HepG2 (cell line): ENCODE data around the gene GALNT5. TPM values are rescaled to one million over a fixed set of nuclear protein-coding genes. Genes with fewer than 3 reads are reported as not detected.

Experiments used
- ATAC-seq: fragments of 200-7000 bp; cut with Tn5 transposase; 3 replicates; pipeline ENCODE4 v1.9.1; 2020; ENCODE audit warnings: mild to moderate bottlenecking, moderate library complexity
- BruUV-seq: library from RNA; stranded (reverse); fragments of 400-500 nt; replicated peaks from 2 replicates; lab custom pipeline; 2021; lab: Mats Ljungman, UMichigan
- CTCF ChIA-PET: fragments of 300-600 bp; formaldehyde crosslinking; extraction: SDS; loops from one replicate; lab custom pipeline; 2021; ENCODE audit warnings: low total read pairs, inconsistent platforms, low intra/inter-chr PET ratio; lab: Yijun Ruan, JAX
- POLR2A ChIA-PET: fragments of 350-600 bp; sonication (Branson Sonifier 250); formaldehyde crosslinking; loops from one replicate; lab custom pipeline; 2020; ENCODE audit warnings: antibody characterized with exemption, inconsistent platforms; lab: Yijun Ruan, JAX
- DNase-seq: peaks from one replicate; pipeline ENCODE4 v3.0.0-alpha.2; 2015; ENCODE audit warnings: low spot score
- FAIRE-seq: peaks from 3 replicates; lab custom pipeline; 2011; peaks lifted over from hg19 to GRCh38; lab: Jason Lieb, UNC
- H2AFZ ChIP-seq: one replicate; pipeline ENCODE4 v1.6.1; 2011; ENCODE audit warnings: low read length, inconsistent platforms
- H3K27ac ChIP-seq: fragments of 300-600 bp; 3 replicates; pipeline ENCODE4 v1.8.0; 2011; ENCODE audit warnings: mixed run types, mild to moderate bottlenecking, mixed read lengths, low read length, inconsistent platforms; ENCODE audit not compliant: insufficient read depth; ENCODE audit errors: extremely low read length
- H3K27me3 ChIP-seq, 2 experiments: fragments of 200-600 bp in 1 of 2; 2 replicates in 1 of 2; 3 replicates in 1 of 2; pipeline versions ENCODE4 v1.6.0 to v1.8.0; 2011; ENCODE audit warnings: low read length in 2 of 2, mild to moderate bottlenecking in 2 of 2, moderate library complexity in 2 of 2, inconsistent platforms in 1 of 2; ENCODE audit not compliant: insufficient read depth in 2 of 2, control insufficient read depth in 1 of 2
- H3K36me3 ChIP-seq, 2 experiments: fragments of 200-600 bp in 1 of 2; replicated peaks in 1 of 2; 2 replicates in 1 of 2; 3 replicates in 1 of 2; pipeline versions ENCODE4 v1.5.1 to v1.8.0; 2011; ENCODE audit warnings: low read length in 2 of 2, inconsistent platforms in 1 of 2; ENCODE audit not compliant: insufficient read depth in 2 of 2, control insufficient read depth in 1 of 2
- H3K4me1 ChIP-seq: 2 replicates; pipeline ENCODE4 v1.5.1; 2012; ENCODE audit warnings: low read length, inconsistent platforms; ENCODE audit not compliant: insufficient read depth
- H3K4me2 ChIP-seq: 2 replicates; pipeline ENCODE4 v1.6.0; 2011; ENCODE audit warnings: low read depth, low read length, inconsistent platforms
- H3K4me3 ChIP-seq, 3 experiments: fragments of 200-600 bp in 1 of 3; sonication (generic), shearing (Covaris generic) in 1 of 3; replicated peaks in 1 of 3; 2 replicates each; pipeline ENCODE4 v1.5.1; 2011 to 2016; ENCODE audit warnings: low read length in 3 of 3, inconsistent platforms in 2 of 3, low read depth in 2 of 3, mild to moderate bottlenecking in 2 of 3, control low read depth in 1 of 3, mixed read lengths in 1 of 3; ENCODE audit not compliant: insufficient read depth in 1 of 3
- H3K79me2 ChIP-seq: one replicate; pipeline ENCODE4 v1.6.1; 2011; ENCODE audit warnings: low read length, inconsistent platforms; ENCODE audit not compliant: insufficient read depth
- H3K9ac ChIP-seq: 2 replicates; pipeline ENCODE4 v1.6.0; 2011; ENCODE audit warnings: mild to moderate bottlenecking, low read depth, low read length, inconsistent platforms; ENCODE audit not compliant: insufficient read depth
- H3K9me3 ChIP-seq: 2 replicates; pipeline ENCODE4 v1.5.1; 2012; ENCODE audit warnings: mild to moderate bottlenecking, low read length
- H4K20me1 ChIP-seq: 2 replicates; pipeline ENCODE4 v1.6.0; 2011; ENCODE audit warnings: inconsistent platforms, mild to moderate bottlenecking, low read length, moderate library complexity; ENCODE audit not compliant: insufficient read depth
- ATF3 ChIP-seq: sonication (generic); formaldehyde crosslinking; IDR thresholded peaks from 2 replicates; pipeline ENCODE4 v1.4.0; 2020; ENCODE audit warnings: missing genetic modification reagents
- CBX1 ChIP-seq: IDR thresholded peaks from one replicate; pipeline ENCODE4 v1.6.1; 2016; ENCODE audit warnings: antibody characterized with exemption, low read depth
- FOXK1 ChIP-seq: sonication (generic); formaldehyde crosslinking; IDR thresholded peaks from 2 replicates; pipeline ENCODE4 v1.4.0; 2020; ENCODE audit warnings: low read depth, missing genetic modification reagents, borderline replicate concordance
- ONECUT2 ChIP-seq: sonication (generic); formaldehyde crosslinking; IDR thresholded peaks from 2 replicates; pipeline ENCODE4 v1.4.0; 2020; ENCODE audit warnings: missing genetic modification reagents
- PAX8 ChIP-seq: sonication (generic); formaldehyde crosslinking; IDR thresholded peaks from 2 replicates; pipeline ENCODE4 v1.8.0; 2022; ENCODE audit warnings: mild to moderate bottlenecking, missing genetic modification reagents, borderline replicate concordance
- PRPF4 ChIP-seq: fragments of 200-400 bp; formaldehyde crosslinking; IDR thresholded peaks from 2 replicates; pipeline ENCODE4 v1.6.1; 2016; ENCODE audit warnings: low read length, low read depth; ENCODE audit not compliant: poor library complexity, severe bottlenecking
- RELA ChIP-seq: sonication (generic); formaldehyde crosslinking; IDR thresholded peaks from 2 replicates; pipeline ENCODE4 v1.4.0; 2020; ENCODE audit warnings: missing genetic modification reagents
- SP5 ChIP-seq: IDR thresholded peaks from 2 replicates; pipeline ENCODE4 v1.6.1; 2016; ENCODE audit warnings: low read depth, borderline replicate concordance
- ZNF572 ChIP-seq: sonication (generic); formaldehyde crosslinking; IDR thresholded peaks from 2 replicates; pipeline ENCODE4 v1.5.1; 2020; ENCODE audit warnings: mild to moderate bottlenecking, missing genetic modification reagents
- ZSCAN29 ChIP-seq: sonication (generic); formaldehyde crosslinking; conservative IDR thresholded peaks from 2 replicates; pipeline ENCODE4 v1.4.0; 2020; ENCODE audit warnings: mild to moderate bottlenecking, missing genetic modification reagents
- in situ Hi-C: cut with HindIII; loops from 2 replicates; pipeline ENCODE4 v1.10.0; 2017; ENCODE audit warnings: low pct_unique_long_range_greater_than_20kb; ENCODE audit not compliant: extremely low pct_ligation_motif_present
- intact Hi-C: fragments of 100-400 bp; cut with micrococcal nuclease; formaldehyde crosslinking; loops from one replicate; pipeline ENCODE4 v1.10.0; 2022; ENCODE audit not compliant: unreplicated experiment
- polyA plus RNA-seq, 8 experiments: library from polyadenylated mRNA; depleted of rRNA in 3 of 8; stranded (reverse) in 7 of 8; unstranded in 1 of 8; fragments of >200 nt; fragmentation: Illumina TruSeq in 4 of 8; extraction: Trizol in 4 of 8; gene quantifications; 2 replicates each; pipeline versions ENCODE4 v1.2.1 to v1.2.3, GENCODE V29; 2011 to 2016; ENCODE audit warnings: low read depth in 4 of 8, missing spikeins in 1 of 8, mixed read lengths in 1 of 8; ENCODE audit not compliant: insufficient read depth in 1 of 8
- total RNA-seq, 5 experiments: library from RNA; depleted of rRNA; stranded (reverse); fragments of >200 nt; fragmentation: Illumina TruSeq; extraction: Trizol; gene quantifications; 2 replicates each; pipeline ENCODE4 v1.2.3, GENCODE V29; 2016; ENCODE audit warnings: low read depth in 1 of 5

The GALNT5 gene
- total and polyA plus RNA-seq, 2 of the 13 experiments (the other 11 are each of a cell fraction or from before 2014, with no cell fraction given) = not detected

GRCh38 chr2:157254041-157254440 lies 3.5 kb upstream of the GALNT5 start (continued):
- TF ChIP-seq ONECUT2 (CRISPR knock-in tag) = no peak
- no peak for TF ChIP-seq PRPF4
- no peak for TF ChIP-seq CBX1
- TF ChIP-seq ZSCAN29 (CRISPR knock-in tag) = no peak
- TF ChIP-seq PAX8 (CRISPR knock-in tag) = no peak
- TF ChIP-seq ZNF572 (CRISPR knock-in tag) = no peak
- TF ChIP-seq RELA = no peak
- no peak for TF ChIP-seq FOXK1 (CRISPR knock-in tag)

GRCh38 chr2:157255746-157256145 lies 1.8 kb upstream of the GALNT5 start:
- in situ Hi-C loops = no loop called here
- intact Hi-C loops = no loop called here
- ATAC-seq (no peak), DNase-seq (no peak), FAIRE-seq (no peak)
- Histone ChIP-seq H3K9me3 (no peaks in the 10 kb centered on the region), H3K4me2 (no peak overlapping the region), H2AFZ (no peak overlapping the region), H3K4me1 (peaks cover 4% of the 10 kb centered on the region; the same call in 1 of the 2 replicates), H4K20me1 (no peaks in the 10 kb centered on the region), H3K36me3 (no peaks in the 10 kb centered on the region), H3K79me2 (no peaks in the 10 kb centered on the region), H3K4me3 (no peak overlapping the region), H3K27me3 (no peaks in the 10 kb centered on the region; a peak in 2 of 5 replicates), H3K27ac (no peak overlapping the region), H3K9ac (no peak overlapping the region)
- CTCF ChIA-PET = no interaction called here
- no peak for TF ChIP-seq SP5 (CRISPR knock-in tag)
- TF ChIP-seq ATF3 (CRISPR knock-in tag) = no peak
- BruUV-seq = no TSS peak
- POLR2A ChIA-PET = no interaction called here
